ENCODE results near the gene RYR2.

The RYR2 gene

GRCh38 chr1:237745545-237745944, 703.6 kb downstream of the RYR2 start:
- no peak for DNase-seq (ENCODE audit: low read depth)

DNA sequence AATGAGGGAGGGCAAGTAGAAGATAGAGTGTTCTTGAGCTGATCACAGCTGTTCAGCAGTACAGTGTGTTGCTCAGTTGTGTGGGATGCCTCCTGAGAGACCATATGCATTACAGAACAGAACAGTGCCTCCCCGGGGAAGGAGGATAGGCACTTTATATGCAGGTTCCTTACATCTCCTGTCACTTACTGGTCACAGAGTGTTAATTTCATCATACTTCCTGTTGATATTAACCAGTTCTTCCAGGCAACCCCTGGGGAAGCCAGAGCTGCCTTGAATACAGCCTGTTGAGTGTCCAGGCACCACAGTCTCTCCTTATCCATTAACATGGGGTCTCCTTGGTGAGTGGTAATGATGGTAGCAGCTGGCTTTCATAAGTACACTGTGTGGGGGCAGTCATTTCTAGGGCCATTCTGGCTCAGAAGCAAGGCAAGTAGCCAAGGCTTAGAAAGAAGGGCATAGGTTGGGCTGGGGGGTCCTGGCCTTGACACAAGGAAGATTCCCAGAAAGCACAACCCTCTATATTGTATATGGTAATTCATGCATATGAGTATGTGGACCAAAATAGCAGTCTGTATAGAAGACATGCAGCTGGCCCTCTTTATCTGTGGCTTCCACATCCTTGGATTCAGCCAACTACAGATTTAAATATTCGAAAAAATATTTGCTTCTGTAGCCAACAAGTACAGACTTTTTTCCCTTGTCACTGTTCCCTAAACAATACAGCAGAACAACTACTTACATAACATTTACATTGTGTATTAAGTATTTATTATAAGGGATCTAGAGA, 706.4 kb downstream of the RYR2 start:
- DNase-seq (ENCODE audit: low read depth) = no peak

GRCh38 chr1:237749122-237749521, 707.1 kb downstream of the RYR2 start:
- DNase-seq (ENCODE audit: low read depth) = no peak

GRCh38 chr1:237751090-237751489, 709.1 kb downstream of the RYR2 start:
- DNase-seq (ENCODE audit: low read depth) = no peak

- DNase-seq (ENCODE audit: low read depth) = no peak
These were observed 712.6 kb downstream of the RYR2 start for GRCh38 chr1:237754627-237755026.

- no peak for DNase-seq (ENCODE audit: low read depth)
These were observed 714.5 kb downstream of the RYR2 start for GRCh38 chr1:237756304-237756967.

DNA sequence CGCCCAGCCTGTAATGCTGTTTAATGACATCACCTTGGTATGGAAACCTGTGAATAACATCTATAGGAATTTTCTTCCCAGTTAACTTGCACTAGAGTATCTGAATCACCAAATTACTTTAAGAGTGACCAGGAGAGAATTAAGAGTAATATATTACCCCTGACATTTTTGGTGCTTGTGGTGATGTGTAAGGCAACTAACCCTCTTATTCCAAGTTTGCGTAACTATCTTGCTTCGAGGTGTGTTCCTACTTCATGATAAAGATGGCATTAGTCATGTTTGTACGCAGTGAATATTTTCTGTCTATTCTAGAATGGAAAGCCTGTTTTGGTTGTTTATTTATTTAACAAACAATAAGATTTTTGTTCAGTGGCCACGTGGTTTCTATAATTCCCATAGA, 717.4 kb downstream of the RYR2 start:
- DNase-seq (ENCODE audit: low read depth) = no peak

GRCh38 chr1:237760951-237761350, 719.0 kb downstream of the RYR2 start:
- DNase-seq (ENCODE audit: low read depth) = no peak

DNA sequence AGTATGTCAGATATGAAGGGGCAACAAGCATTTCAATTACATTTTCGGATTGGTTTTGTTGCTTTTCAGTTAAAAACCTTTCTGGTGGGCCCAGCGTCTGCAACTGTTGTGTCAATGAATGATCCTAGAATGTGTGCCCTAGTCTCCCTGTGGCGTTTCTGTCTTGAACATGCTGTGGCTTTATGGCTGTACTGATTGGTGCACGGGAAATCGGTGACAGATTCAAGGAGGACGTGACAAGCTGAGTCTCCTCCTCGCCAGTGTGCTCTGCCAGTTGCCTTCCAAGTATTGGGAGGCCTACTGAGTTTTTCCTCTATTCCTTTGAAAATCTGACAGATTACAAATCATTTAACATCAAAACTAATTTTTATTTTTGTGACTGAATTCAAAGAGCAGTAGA, 721.2 kb downstream of the RYR2 start:
- no peak for DNase-seq (ENCODE audit: low read depth)

GRCh38 chr1:237763751-237764150, 721.8 kb downstream of the RYR2 start:
- DNase-seq (ENCODE audit: low read depth) = no peak

DNA sequence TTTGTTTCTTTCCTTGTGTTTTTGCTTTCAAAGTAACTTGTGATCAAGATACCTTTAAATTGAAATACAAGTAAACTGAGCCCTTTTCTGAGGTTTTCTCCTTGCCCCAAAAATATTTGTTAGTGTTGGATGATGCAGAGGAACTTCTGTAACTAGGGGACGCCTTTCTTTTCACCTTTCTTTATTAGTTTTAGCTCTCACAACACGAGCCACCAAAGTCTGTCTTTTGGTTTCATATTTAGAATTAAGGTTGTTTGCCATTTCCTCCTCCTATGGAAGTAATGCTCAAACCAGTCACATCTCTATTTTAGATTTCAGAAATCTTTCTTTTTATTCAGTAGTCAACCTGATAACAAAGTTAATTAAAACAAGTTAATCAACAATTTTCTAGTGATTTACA, 727.9 kb downstream of the RYR2 start:
- no peak for DNase-seq (ENCODE audit: low read depth)

DNA sequence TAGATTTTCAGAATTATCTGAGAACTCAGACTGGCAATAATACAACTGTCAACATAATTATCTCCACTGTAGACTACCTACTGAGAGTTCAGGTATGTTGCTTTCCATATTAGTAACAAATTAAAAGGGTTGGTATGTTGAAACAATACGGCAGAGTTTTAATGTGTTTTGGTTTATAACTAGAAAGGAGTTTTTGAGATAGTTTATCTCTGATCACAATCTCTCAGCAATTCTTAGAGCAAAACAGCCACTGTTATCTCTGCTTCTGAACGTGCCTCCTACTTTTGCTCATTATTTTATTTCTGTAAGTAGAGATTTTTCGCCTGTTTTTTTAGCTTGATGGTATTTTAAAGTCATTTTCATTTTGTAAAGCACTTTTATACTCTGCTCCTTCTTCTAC, 730.0 kb downstream of the RYR2 start:
- no peak for DNase-seq (ENCODE audit: low read depth)

GRCh38 chr1:237774246-237774645, 732.3 kb downstream of the RYR2 start:
- no peak for DNase-seq (ENCODE audit: low read depth)

DNA sequence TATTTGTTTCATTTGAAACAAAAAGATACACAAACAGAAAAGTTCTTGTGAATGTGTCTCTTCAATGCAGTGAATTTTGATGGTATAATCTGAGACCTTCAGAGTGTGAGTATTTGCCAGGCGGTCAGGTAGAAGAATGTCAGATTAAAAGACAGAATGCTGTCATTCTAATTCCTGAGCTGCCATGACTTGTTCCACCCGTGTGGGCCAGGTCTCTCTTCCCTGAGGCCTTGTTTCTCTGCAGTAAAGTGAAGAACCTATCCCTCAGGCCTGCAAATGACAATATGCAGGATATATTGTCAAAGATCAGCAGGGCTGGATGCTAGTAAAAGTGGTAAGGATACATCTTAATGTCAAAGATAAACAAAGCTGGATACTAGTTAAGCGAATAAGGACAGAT, 737.4 kb downstream of the RYR2 start:
- no peak for DNase-seq (ENCODE audit: low read depth)

DNA sequence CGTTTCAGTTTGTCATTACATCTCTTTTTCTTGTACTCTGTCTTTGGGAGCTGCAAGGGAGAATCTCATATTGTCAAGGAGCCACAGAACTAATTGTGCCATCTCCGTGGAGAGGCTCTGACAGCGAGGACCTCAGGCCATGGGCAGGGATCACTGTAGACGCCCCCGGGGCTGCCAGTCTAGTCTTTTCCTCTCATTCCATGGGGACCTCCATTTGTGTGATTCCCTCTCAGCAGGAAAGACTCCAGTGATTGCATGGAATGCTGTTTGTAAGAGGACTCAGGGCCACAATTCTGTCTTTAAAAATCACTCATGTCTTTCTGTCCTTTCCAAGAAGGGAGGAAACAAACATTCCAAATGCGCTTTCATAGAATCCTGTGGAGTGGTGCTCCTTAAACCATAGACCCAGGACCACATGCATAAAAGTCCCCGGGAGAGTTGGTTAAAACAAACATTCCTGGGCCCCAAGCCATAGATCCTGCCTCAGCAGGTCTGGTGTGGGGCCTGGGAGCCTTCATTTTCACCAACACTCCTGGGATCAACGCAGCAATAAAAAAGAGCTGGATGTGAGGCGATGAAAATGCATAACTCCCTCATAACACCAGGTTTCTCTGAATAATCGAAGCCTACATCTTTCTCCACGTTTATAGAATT, 744.2 kb downstream of the RYR2 start:
- no peak for DNase-seq (ENCODE audit: low read depth)

- no peak for DNase-seq (ENCODE audit: low read depth)
These were observed 746.1 kb downstream of the RYR2 start for GRCh38 chr1:237788069-237788468.

- no peak for DNase-seq (ENCODE audit: low read depth)
These were observed 747.6 kb downstream of the RYR2 start for GRCh38 chr1:237789619-237790018.

GRCh38 chr1:237791592-237791991, 749.6 kb downstream of the RYR2 start:
- DNase-seq (ENCODE audit: low read depth) = no peak

DNA sequence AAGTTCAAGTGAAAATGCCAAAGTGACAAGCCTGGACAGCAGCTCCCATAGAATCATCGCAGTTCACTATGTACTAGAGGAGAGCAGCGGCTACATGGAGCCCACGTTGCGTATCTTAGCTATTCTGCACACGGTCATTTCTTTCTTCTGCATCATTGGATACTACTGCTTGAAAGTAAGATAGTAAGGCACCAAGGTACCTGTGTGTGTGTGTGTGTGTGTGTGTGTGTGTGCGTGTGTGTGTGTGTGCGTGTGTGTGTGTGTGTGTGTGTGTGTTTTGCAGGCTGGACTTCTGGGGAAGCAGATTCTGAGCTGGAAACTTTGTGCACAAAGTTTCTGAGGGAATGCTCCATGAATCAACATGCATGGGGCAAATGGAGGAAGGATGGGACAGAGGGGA, 750.2 kb downstream of the RYR2 start:
- no peak for DNase-seq (ENCODE audit: low read depth)

DNA sequence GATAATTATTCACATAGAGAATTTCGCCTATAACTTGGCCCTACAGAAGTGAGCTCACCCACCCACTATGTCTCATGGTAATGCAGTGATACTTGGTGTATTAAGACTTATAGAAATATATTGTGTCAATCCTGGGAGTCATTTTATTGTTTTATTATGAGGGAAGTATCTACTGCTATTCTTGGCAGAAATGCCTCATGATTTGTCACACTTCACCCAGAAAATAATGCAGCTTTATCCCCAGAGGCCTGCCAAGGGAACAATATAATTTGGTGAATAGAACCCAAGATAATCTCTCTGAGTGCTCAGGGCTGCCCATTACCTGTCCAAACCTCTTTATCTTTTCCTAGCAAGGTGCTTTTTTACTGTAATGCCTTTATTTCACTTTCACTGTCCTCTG, 750.7 kb downstream of the RYR2 start:
- no peak for DNase-seq (ENCODE audit: low read depth)

GRCh38 chr1:237794071-237794470, 752.1 kb downstream of the RYR2 start:
- no peak for DNase-seq (ENCODE audit: low read depth)

DNA sequence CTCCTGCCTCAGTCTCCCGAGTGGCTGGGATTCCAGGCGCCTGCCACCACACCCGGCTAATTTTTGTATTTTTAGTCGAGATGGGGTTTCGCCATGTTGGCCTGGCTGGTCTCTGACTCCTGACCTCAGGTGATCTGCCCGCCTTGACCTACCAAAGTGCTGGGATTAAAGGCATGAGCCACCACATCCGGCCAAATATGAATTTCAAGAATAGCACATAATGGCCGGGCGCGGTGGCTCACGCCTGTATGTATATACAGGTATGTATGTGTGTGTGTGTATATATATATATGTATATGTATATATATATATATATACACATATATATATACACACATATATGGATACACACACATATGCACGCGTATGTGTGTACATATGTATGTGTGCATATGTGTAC, 753.6 kb downstream of the RYR2 start:
- no peak for DNase-seq (ENCODE audit: low read depth)

- peak; percentile 32 for DNase-seq (ENCODE audit: low read depth)
These were observed 757.9 kb downstream of the RYR2 start for GRCh38 chr1:237799762-237800474.
